Measurements from ENCODE around the gene NDUFB10. TPM values are rescaled to one million over a fixed set of nuclear protein-coding genes. Genes with fewer than 3 reads are reported as not detected.

The NDUFB10 gene
- polyA plus RNA-seq, 1 donor (not counting 4 experiments of a cell fraction or from before 2014, with no cell fraction given) = 107 TPM

GRCh38 chr16:1942047-1942809 lies 17.1 kb upstream of the NDUFB10 start:
- H2AFZ ChIP-seq (ENCODE audit: control insufficient read depth, low read length) = peak overlapping the region; percentile 83
- H3K4me3 ChIP-seq (ENCODE audit: control insufficient read depth in 2 of 3, extremely low read depth in 1 of 3, insufficient read depth in 2 of 3, low read depth in 1 of 3, low read length in 3 of 3) = peak overlapping the region; percentile 72 to 93 (median 80)
- H4K20me1 ChIP-seq (ENCODE audit: control insufficient read depth, extremely low read depth, insufficient read depth, low read length) = no peaks in the 10 kb centered on the region
- H3K27me3 ChIP-seq (ENCODE audit: control insufficient read depth, extremely low read depth, insufficient read depth, low read length) = no peaks in the 10 kb centered on the region
- dilution Hi-C loops (cut with MboI; ENCODE audit: extremely low pct_ligation_motif_present, low sequenced_read_pairs) = no loop called here
- H3K79me2 ChIP-seq (ENCODE audit: control insufficient read depth, insufficient read depth, low read length) = no peaks in the 10 kb centered on the region
- DNase-seq (ENCODE audit: low read depth, low spot score) (no peak), FAIRE-seq (no peak)
- H3K4me2 ChIP-seq (ENCODE audit: control insufficient read depth, extremely low read depth, insufficient read depth, low read depth, low read length) = peak overlapping the region; percentile 88
- no peaks in the 10 kb centered on the region for H3K9me3 ChIP-seq (ENCODE audit: control insufficient read depth, low read depth, low read length)
- H3K4me1 ChIP-seq (ENCODE audit: control insufficient read depth, extremely low read depth, insufficient read depth, low read length) = peaks cover 20% of the 10 kb centered on the region
- TF ChIP-seq EZH2 (IDR thresholded peaks at IDR 0.05; ENCODE audit: low read length) = no peak
- TF ChIP-seq, protein P1, sequence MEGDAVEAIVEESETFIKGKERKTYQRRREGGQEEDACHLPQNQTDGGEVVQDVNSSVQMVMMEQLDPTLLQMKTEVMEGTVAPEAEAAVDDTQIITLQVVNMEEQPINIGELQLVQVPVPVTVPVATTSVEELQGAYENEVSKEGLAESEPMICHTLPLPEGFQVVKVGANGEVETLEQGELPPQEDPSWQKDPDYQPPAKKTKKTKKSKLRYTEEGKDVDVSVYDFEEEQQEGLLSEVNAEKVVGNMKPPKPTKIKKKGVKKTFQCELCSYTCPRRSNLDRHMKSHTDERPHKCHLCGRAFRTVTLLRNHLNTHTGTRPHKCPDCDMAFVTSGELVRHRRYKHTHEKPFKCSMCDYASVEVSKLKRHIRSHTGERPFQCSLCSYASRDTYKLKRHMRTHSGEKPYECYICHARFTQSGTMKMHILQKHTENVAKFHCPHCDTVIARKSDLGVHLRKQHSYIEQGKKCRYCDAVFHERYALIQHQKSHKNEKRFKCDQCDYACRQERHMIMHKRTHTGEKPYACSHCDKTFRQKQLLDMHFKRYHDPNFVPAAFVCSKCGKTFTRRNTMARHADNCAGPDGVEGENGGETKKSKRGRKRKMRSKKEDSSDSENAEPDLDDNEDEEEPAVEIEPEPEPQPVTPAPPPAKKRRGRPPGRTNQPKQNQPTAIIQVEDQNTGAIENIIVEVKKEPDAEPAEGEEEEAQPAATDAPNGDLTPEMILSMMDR (optimal IDR thresholded peaks at IDR 0.05 in 1 of 3, IDR thresholded peaks at IDR 0.05 in 1 of 3, conservative IDR thresholded peaks at IDR 0.05 in 1 of 3; ENCODE audit: extremely low read depth in 1 of 3, insufficient read depth in 2 of 3, low read length in 3 of 3) = no peak
- H3K9ac ChIP-seq (ENCODE audit: control insufficient read depth, extremely low read depth, insufficient read depth, low read length) = peak overlapping the region; percentile 69
- H3K9me1 ChIP-seq (ENCODE audit: control insufficient read depth, extremely low read depth, insufficient read depth, low read length) = no peaks in the 10 kb centered on the region
- H3K36me3 ChIP-seq (ENCODE audit: control insufficient read depth in 2 of 2, extremely low read depth in 1 of 2, insufficient read depth in 2 of 2, low read length in 2 of 2) = peaks cover 0 to 4% of the 10 kb centered on the region in 2 experiments
- peak overlapping the region; percentile 14 for H3K27ac ChIP-seq (ENCODE audit: control insufficient read depth, insufficient read depth, low read length)

DNA sequence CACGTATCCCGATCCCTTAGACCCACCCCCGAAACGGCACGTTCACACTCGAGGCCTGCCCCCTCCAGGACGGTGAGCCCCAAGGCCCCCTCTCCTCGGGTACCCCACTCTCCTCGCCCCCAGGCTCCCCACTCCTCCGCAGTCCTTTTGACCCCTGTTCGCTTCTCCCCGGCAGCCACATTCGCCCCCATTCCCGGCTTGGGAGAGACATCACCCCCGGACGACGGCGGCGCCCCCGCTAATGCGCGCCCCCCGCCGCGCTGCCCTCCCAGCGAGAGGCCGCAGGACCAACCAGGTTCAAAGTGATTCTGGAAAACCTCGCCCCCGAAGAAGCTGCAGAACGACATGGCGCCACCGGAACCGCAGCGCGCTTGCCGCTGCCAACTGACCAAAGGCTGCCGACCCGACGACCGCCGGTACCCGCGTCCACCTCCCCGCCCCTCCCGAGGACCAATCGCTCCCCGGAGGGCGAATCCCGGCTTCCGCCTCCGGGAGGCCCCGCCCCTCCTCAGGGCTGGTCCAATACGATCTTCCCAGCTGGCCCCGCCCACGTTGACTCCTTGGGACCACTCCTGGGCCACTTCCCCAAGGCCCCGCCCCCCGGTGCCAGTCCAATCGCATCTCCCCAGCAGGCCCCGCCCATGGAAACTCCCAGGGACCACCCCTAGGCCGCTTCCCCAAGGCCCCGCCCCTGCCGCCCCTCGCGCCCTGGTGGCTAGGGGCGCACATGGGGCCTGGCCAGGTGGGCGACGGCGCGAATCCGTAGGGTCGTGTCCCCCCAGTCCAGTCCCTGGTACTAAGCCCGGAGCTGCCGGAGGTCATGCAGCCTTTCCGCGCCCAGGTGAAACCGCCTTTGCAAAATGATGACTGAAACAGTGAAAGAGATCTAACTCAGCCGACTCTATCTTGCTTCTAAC lies 16.3 kb upstream of the NDUFB10 start, which contains the start of gene MSRB1:
MSRB1 (minus strand) TSS at position 390 of the 917 bp plus-strand sequence; CDS start at position 347, 43 bp downstream.
- DNase-seq (ENCODE audit: low read depth, low spot score) (no peak), FAIRE-seq (peak; percentile 26)
- Histone ChIP-seq H3K4me1 (ENCODE audit: control insufficient read depth, extremely low read depth, insufficient read depth, low read length) (peaks cover 20% of the 10 kb centered on the region), H3K27ac (ENCODE audit: control insufficient read depth, insufficient read depth, low read length) (peak within 1 kb of the TSS; percentile 63), H4K20me1 (ENCODE audit: control insufficient read depth, extremely low read depth, insufficient read depth, low read length) (no peaks in the 10 kb centered on the region), H3K9me3 (ENCODE audit: control insufficient read depth, low read depth, low read length) (no peaks in the 10 kb centered on the region), H3K4me2 (ENCODE audit: control insufficient read depth, extremely low read depth, insufficient read depth, low read depth, low read length) (peak within 1 kb of the TSS; percentile 88), H3K36me3 (ENCODE audit: control insufficient read depth in 2 of 2, extremely low read depth in 1 of 2, insufficient read depth in 2 of 2, low read length in 2 of 2) (peaks cover 0 to 4% of the 10 kb centered on the region in 2 experiments), H3K9ac (ENCODE audit: control insufficient read depth, extremely low read depth, insufficient read depth, low read length) (peak within 1 kb of the TSS; percentile 69), H3K27me3 (ENCODE audit: control insufficient read depth, extremely low read depth, insufficient read depth, low read length) (no peaks in the 10 kb centered on the region), H2AFZ (ENCODE audit: control insufficient read depth, low read length) (peak within 1 kb of the TSS; percentile 85), H3K4me3 (ENCODE audit: control insufficient read depth in 2 of 3, extremely low read depth in 1 of 3, insufficient read depth in 2 of 3, low read depth in 1 of 3, low read length in 3 of 3) (peak within 1 kb of the TSS; percentile 72 to 93 (median 80)), H3K9me1 (ENCODE audit: control insufficient read depth, extremely low read depth, insufficient read depth, low read length) (no peaks in the 10 kb centered on the region), H3K79me2 (ENCODE audit: control insufficient read depth, insufficient read depth, low read length) (no peaks in the 10 kb centered on the region)
- TF ChIP-seq, protein P1 (optimal IDR thresholded peaks at IDR 0.05 in 1 of 3, IDR thresholded peaks at IDR 0.05 in 1 of 3, conservative IDR thresholded peaks at IDR 0.05 in 1 of 3; ENCODE audit: extremely low read depth in 1 of 3, insufficient read depth in 2 of 3, low read length in 3 of 3) = no peak
- no peak for TF ChIP-seq EZH2 (IDR thresholded peaks at IDR 0.05; ENCODE audit: low read length)
- dilution Hi-C loops (cut with MboI; ENCODE audit: extremely low pct_ligation_motif_present, low sequenced_read_pairs) = no loop called here
